Mucosa of rectum (tissue), 2 donors: ENCODE results near the gene LMX1B.
"Not testable (repeated sequence)": the region's sequence is repeated elsewhere in the genome, so short reads cannot be mapped to it uniquely, and the experiment has no call there.

Source experiments
- H3K27ac ChIP-seq, 2 donors: one replicate each; pipeline ENCODE4 v1.7.0; 2013; ENCODE audit warnings: inconsistent platforms in 2 of 2, low read depth in 2 of 2, low read length in 2 of 2
- H3K27me3 ChIP-seq, 2 donors: one replicate each; pipeline ENCODE4 v1.7.0; 2013; ENCODE audit warnings: low read length in 2 of 2; ENCODE audit not compliant: control insufficient read depth in 2 of 2, insufficient read depth in 2 of 2
- H3K36me3 ChIP-seq, 2 donors: one replicate each; pipeline ENCODE4 v1.7.0; 2013; ENCODE audit warnings: low read length in 2 of 2; ENCODE audit not compliant: control insufficient read depth in 2 of 2, insufficient read depth in 2 of 2
- H3K4me1 ChIP-seq, 2 donors: one replicate each; pipeline ENCODE4 v1.7.0; 2013; ENCODE audit warnings: low read length in 2 of 2, mild to moderate bottlenecking in 1 of 2; ENCODE audit not compliant: control insufficient read depth in 2 of 2, insufficient read depth in 2 of 2
- H3K4me3 ChIP-seq, 2 donors: one replicate each; pipeline ENCODE4 v1.7.0; 2013; ENCODE audit warnings: low read length in 2 of 2
- H3K9ac ChIP-seq, 2 donors: one replicate each; pipeline ENCODE4 v1.7.0; 2013; ENCODE audit warnings: low read length in 2 of 2, low read depth in 1 of 2, mild to moderate bottlenecking in 1 of 2
- H3K9me3 ChIP-seq, 2 donors: one replicate each; pipeline ENCODE4 v1.7.0; 2013; ENCODE audit warnings: low read length in 2 of 2; ENCODE audit not compliant: control insufficient read depth in 2 of 2
- donor health status: healthy.
- donor health status: Normal muscosa, but diverticular disease.

LMX1B gene

DNA sequence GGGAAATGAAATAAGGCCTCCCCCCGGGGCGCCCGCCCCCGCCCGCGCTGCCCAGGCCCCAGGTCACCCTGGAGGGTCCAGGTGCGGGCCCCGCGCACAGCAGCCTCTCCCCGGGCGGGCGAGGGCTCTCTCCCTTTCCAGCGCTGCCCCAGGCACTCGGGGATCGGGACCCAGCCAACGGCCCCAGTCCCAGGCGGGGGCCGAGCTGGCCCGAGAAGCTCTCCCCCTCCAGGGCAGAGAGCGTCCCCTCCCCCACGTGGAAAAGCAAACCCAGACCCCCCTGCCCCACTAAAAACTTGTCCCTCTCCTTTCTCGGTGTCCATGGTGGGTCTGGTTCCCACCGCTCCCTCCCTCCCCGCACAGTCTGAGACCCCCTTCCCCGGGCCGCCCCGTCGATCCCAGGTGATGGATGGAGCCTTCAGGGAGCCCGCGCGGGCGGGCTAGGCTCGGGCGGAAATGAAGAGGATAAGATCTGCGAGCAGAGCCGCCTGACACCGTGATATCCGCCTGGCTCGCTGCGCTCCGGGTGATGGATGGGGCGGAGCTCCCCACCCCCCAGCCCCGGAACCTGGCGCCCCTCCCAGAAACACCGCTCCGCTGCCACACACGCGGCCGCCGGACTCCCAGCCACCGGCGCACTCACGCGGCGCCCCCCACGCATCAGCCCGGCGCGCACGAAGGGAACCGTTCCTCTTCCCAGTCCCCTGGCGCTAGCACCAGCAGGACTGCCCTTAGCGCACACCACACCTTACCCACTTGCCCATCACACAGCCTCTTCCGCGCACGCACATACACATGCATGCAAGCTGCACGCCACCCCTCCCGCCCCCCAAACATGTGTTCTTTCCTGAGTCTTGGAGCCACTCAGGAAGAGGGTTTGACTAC, 109.4 kb downstream of the LMX1B start:
- Histone ChIP-seq H3K27me3 (peaks cover 35 to 49% of the 10 kb centered on the region in 2 donors), H3K9ac (no peak overlapping the region), H3K27ac (peak overlapping the region; percentile 66 to 75), H3K36me3 (no peaks in the 10 kb centered on the region), H3K4me1 (peaks cover 3 to 5% of the 10 kb centered on the region in 2 donors), H3K4me3 (peak overlapping the region; percentile 26 to 57), H3K9me3 (no peaks in the 10 kb centered on the region)

- no peak overlapping the region for H3K9ac ChIP-seq
- H3K4me1 ChIP-seq = peaks cover 3 to 5% of the 10 kb centered on the region in 2 donors
- H3K36me3 ChIP-seq = no peaks in the 10 kb centered on the region
- H3K27ac ChIP-seq = no peak overlapping the region
- peak overlapping the region in 1 of 2 donors; percentile 42 for H3K4me3 ChIP-seq
- H3K27me3 ChIP-seq = peaks cover 35 to 45% of the 10 kb centered on the region in 2 donors
- no peaks in the 10 kb centered on the region for H3K9me3 ChIP-seq
Observed at GRCh38 chr9:126723807-126724172, 110.1 kb downstream of the LMX1B start.

- Histone ChIP-seq H3K27me3 (peaks cover 35 to 43% of the 10 kb centered on the region in 2 donors), H3K9me3 (no peaks in the 10 kb centered on the region), H3K27ac (no peak overlapping the region), H3K4me3 (no peak overlapping the region), H3K4me1 (peaks cover 3 to 5% of the 10 kb centered on the region in 2 donors), H3K36me3 (no peaks in the 10 kb centered on the region), H3K9ac (no peak overlapping the region)
Observed at GRCh38 chr9:126724226-126724625, 110.5 kb downstream of the LMX1B start.

- H3K9ac ChIP-seq, H3K27ac ChIP-seq, H3K4me1 ChIP-seq, H3K36me3 ChIP-seq, H3K4me3 ChIP-seq, H3K9me3 ChIP-seq: not testable (repeated sequence)
- H3K27me3 ChIP-seq = peaks cover 29 to 33% of the 10 kb centered on the region in 2 donors
Observed at GRCh38 chr9:126725485-126725884, 111.8 kb downstream of the LMX1B start.

GRCh38 chr9:126728210-126728609, 114.5 kb downstream of the LMX1B start:
- H3K9me3 ChIP-seq, H3K9ac ChIP-seq, H3K4me1 ChIP-seq, H3K27ac ChIP-seq, H3K36me3 ChIP-seq, H3K4me3 ChIP-seq: not testable (repeated sequence)
- H3K27me3 ChIP-seq = peaks cover 22 to 35% of the 10 kb centered on the region in 2 donors

DNA sequence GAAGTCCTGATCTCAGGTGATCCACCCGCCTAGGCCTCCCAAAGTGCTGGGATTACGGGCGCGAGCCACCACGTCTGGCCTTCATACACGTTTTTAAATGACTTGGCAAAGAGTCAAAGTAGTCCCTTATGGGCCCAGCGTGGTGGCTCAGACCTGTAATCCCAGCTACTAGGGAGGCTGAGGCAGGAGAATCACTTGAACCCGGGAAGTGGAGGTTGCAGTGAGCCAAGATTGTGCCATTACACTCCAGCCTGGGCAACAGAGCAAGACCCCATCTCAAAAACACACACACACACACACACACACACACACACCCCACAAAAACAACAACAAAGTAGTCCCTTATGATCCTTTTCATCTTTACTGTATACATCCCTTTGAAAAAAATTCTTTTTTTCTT, 116.9 kb downstream of the LMX1B start:
- H3K4me1 ChIP-seq, H3K27ac ChIP-seq, H3K9ac ChIP-seq, H3K4me3 ChIP-seq, H3K36me3 ChIP-seq, H3K9me3 ChIP-seq: not testable (repeated sequence)
- peaks cover 18 to 34% of the 10 kb centered on the region in 2 donors for H3K27me3 ChIP-seq

DNA sequence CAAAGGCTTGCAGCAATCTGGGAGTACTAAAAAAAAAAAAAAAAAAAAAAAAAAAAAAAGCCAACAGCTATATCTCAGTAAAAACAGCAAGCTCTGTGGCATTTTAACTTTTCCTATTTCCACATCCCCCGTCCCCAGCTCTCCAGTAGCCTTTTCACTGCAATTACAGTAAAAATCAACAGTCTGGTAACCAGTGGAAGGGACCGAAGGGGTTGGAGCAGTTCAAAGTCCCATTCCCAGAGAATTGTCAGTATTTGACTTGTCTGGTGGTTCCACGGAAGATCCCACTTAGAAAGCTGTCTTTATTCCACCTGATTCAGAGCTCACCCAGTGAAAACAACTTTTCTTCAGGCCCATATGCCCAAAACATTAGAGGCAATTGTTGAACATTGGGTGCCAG, 119.3 kb downstream of the LMX1B start:
- Histone ChIP-seq H3K36me3 (no peaks in the 10 kb centered on the region), H3K27me3 (peaks cover 10 to 24% of the 10 kb centered on the region in 2 donors), H3K4me3 (no peak overlapping the region)

GRCh38 chr9:126734877-126735276, 121.1 kb downstream of the LMX1B start:
- no peaks in the 10 kb centered on the region for H3K36me3 ChIP-seq
- no peaks in the 10 kb centered on the region for H3K4me1 ChIP-seq
- H3K9ac ChIP-seq = no peak overlapping the region
- H3K9me3 ChIP-seq = peaks cover 3 to 6% of the 10 kb centered on the region in 2 donors
- H3K4me3 ChIP-seq = no peak overlapping the region
- no peak overlapping the region for H3K27ac ChIP-seq
- peaks cover 21 to 40% of the 10 kb centered on the region in 2 donors for H3K27me3 ChIP-seq

More for the DNA sequence above, 119.3 kb downstream of the LMX1B start:
- H3K27ac ChIP-seq = no peak overlapping the region
- no peak overlapping the region for H3K9ac ChIP-seq
- H3K4me1 ChIP-seq = no peaks in the 10 kb centered on the region
- H3K9me3 ChIP-seq = peaks cover 3 to 6% of the 10 kb centered on the region in 2 donors

DNA sequence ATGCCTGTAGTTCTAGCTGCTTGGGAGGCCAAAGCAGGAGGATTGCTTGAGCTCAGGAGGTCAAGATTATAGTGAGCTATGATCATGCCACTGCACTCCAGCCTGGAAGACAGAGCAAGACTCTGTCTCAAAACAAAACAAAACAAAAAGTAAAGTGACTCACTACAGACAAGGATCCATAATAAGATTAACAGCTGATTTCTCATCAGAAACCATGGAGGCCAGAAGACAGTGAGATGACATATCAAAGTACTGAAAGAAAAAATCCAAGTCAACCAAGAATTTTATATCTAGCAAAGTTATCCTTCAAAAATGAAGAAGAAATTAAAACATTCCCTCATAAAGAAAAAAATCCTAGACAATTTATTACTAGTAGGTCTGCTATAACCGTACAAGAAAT, 121.8 kb downstream of the LMX1B start:
- no peaks in the 10 kb centered on the region for H3K36me3 ChIP-seq
- H3K4me1 ChIP-seq = no peaks in the 10 kb centered on the region
- no peak overlapping the region for H3K4me3 ChIP-seq
- H3K9ac ChIP-seq = no peak overlapping the region
- peaks cover 3 to 6% of the 10 kb centered on the region in 2 donors for H3K9me3 ChIP-seq
- H3K27ac ChIP-seq = no peak overlapping the region
- H3K27me3 ChIP-seq = peaks cover 23 to 43% of the 10 kb centered on the region in 2 donors

DNA sequence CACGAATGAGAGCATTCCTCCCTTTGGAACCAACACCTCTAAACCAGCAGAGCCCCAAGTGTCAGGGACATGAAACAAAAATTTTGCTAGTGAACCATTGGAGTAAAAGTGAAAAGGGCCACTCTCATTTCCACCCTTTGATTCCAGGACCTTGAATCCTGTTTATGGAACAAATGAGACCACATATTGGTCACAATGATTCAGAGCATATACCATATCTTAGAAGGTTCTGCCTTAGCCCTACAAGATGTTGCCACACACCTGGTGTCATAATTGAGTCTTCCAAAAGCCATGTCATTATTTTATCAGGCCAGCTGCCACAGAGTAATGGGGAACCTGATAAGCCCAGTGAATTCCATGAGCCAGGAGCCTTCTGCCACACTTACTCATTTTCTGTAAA, 124.8 kb downstream of the LMX1B start:
- no peak overlapping the region for H3K27ac ChIP-seq
- H3K9ac ChIP-seq = no peak overlapping the region
- peaks cover 25 to 43% of the 10 kb centered on the region in 2 donors for H3K27me3 ChIP-seq
- H3K36me3 ChIP-seq = no peaks in the 10 kb centered on the region
- no peaks in the 10 kb centered on the region for H3K4me1 ChIP-seq
- no peak overlapping the region for H3K4me3 ChIP-seq
- H3K9me3 ChIP-seq = peaks cover 3 to 6% of the 10 kb centered on the region in 2 donors
